ENCODE data around the gene ABCA12.

GRCh38 chr2:215003001-215003400 lies 135.4 kb downstream of the ABCA12 start:
- TF ChIP-seq GATAD2A (CRISPR knock-in tag; IDR thresholded peaks at IDR 0.05) (no peak), POLR2AphosphoS5 (IDR thresholded peaks at IDR 0.05; ENCODE audit: low read depth, low read length) (no peak), POLR2A (IDR thresholded peaks at IDR 0.05; ENCODE audit: insufficient read depth in 1 of 2, low read depth in 2 of 2, low read length in 2 of 2) (no peak), ZBTB49 (CRISPR knock-in tag; IDR thresholded peaks at IDR 0.05; ENCODE audit: borderline replicate concordance) (no peak), MXD1 (CRISPR knock-in tag; IDR thresholded peaks at IDR 0.05) (no peak), ZBTB26 (CRISPR knock-in tag; IDR thresholded peaks at IDR 0.05; ENCODE audit: borderline replicate concordance) (no peak), TCF7L2 (IDR thresholded peaks at IDR 0.05; ENCODE audit: low read depth, low read length) (no peak), SETDB1 (CRISPR knock-in tag; IDR thresholded peaks at IDR 0.05; ENCODE audit: borderline replicate concordance) (no peak), NPAS2 (CRISPR knock-in tag; IDR thresholded peaks at IDR 0.05; ENCODE audit: borderline replicate concordance) (no peak), ZSCAN5A (CRISPR knock-in tag; IDR thresholded peaks at IDR 0.05; ENCODE audit: borderline replicate concordance) (no peak), DPF2 (CRISPR knock-in tag; IDR thresholded peaks at IDR 0.05; ENCODE audit: borderline replicate concordance, low read depth) (no peak), ESRRA (CRISPR knock-in tag; IDR thresholded peaks at IDR 0.05; ENCODE audit: low read depth) (no peak), THAP11 (CRISPR knock-in tag; IDR thresholded peaks at IDR 0.05) (no peak)

Data from HepG2 (cell line).